ENCODE measurements around the gene ASIC2.

The ASIC2 gene

GRCh38 chr17:33167736-33168135 lies 125.4 kb downstream of the ASIC2 start:
- no peak for DNase-seq (ENCODE audit: low spot score)
- in situ Hi-C loops (cut with MboI; ENCODE audit: low sequenced_read_pairs, unreplicated experiment) = no loop called here
- TF ChIP-seq CTCF (IDR thresholded peaks at IDR 0.05; ENCODE audit: borderline replicate concordance, control extremely low read depth, extremely low read depth, insufficient read depth, missing control alignments) = no peak

GRCh38 chr17:33166472-33166871 lies 126.6 kb downstream of the ASIC2 start:
- no peak for DNase-seq (ENCODE audit: low spot score)
- in situ Hi-C loops (cut with MboI; ENCODE audit: low sequenced_read_pairs, unreplicated experiment) = no loop called here
- no peak for TF ChIP-seq CTCF (IDR thresholded peaks at IDR 0.05; ENCODE audit: borderline replicate concordance, control extremely low read depth, extremely low read depth, insufficient read depth, missing control alignments)

- in situ Hi-C loops (cut with MboI; ENCODE audit: low sequenced_read_pairs, unreplicated experiment) = no loop called here
- no peak for DNase-seq (ENCODE audit: low spot score)
Measured at GRCh38 chr17:33164169-33164881, 128.8 kb downstream of the ASIC2 start.

GRCh38 chr17:33163533-33164168 lies 129.4 kb downstream of the ASIC2 start:
- in situ Hi-C loops (cut with MboI; ENCODE audit: low sequenced_read_pairs, unreplicated experiment) = no loop called here
- no peak for DNase-seq (ENCODE audit: low spot score)
- no peak for TF ChIP-seq CTCF (IDR thresholded peaks at IDR 0.05; ENCODE audit: borderline replicate concordance, control extremely low read depth, extremely low read depth, insufficient read depth, missing control alignments)

More at GRCh38 chr17:33164169-33164881, 128.8 kb downstream of the ASIC2 start:
- no peak for TF ChIP-seq CTCF (IDR thresholded peaks at IDR 0.05; ENCODE audit: borderline replicate concordance, control extremely low read depth, extremely low read depth, insufficient read depth, missing control alignments)

GRCh38 chr17:33154869-33155455 lies 138.1 kb downstream of the ASIC2 start:
- TF ChIP-seq CTCF (IDR thresholded peaks at IDR 0.05; ENCODE audit: borderline replicate concordance, control extremely low read depth, extremely low read depth, insufficient read depth, missing control alignments) = no peak
- no peak for DNase-seq (ENCODE audit: low spot score)
- in situ Hi-C loops (cut with MboI; ENCODE audit: low sequenced_read_pairs, unreplicated experiment) = no loop called here

- DNase-seq (ENCODE audit: low spot score) = no peak
- no peak for TF ChIP-seq CTCF (IDR thresholded peaks at IDR 0.05; ENCODE audit: borderline replicate concordance, control extremely low read depth, extremely low read depth, insufficient read depth, missing control alignments)
- in situ Hi-C loops (cut with MboI; ENCODE audit: low sequenced_read_pairs, unreplicated experiment) = no loop called here
Measured at GRCh38 chr17:33152783-33153182, 140.3 kb downstream of the ASIC2 start.
